HCT116 (cell line): ENCODE measurements around the gene AFTPH. TPM values are rescaled to one million over a fixed set of nuclear protein-coding genes. Genes with fewer than 3 reads are reported as not detected.

Experiments
- ATAC-seq: fragments of 200-7000 bp; cut with Tn5 transposase; 2 replicates; pipeline ENCODE4 v1.9.1; 2020; ENCODE audit warnings: mild to moderate bottlenecking, moderate library complexity
- BruUV-seq: library from RNA; stranded (reverse); fragments of 400-500 nt; replicated peaks from 2 replicates; lab custom pipeline; 2021; lab: Mats Ljungman, UMichigan
- CTCF ChIA-PET: fragments of 300-600 bp; sonication (Branson Sonifier 250); formaldehyde crosslinking; loops from one replicate; lab custom pipeline; 2021; ENCODE audit warnings: antibody characterized with exemption; lab: Charles Lee
- POLR2A ChIA-PET: fragments of 300-600, 350-600 bp; sonication (Branson Sonifier 250); formaldehyde crosslinking; loops from one replicate; lab custom pipeline; 2021; ENCODE audit warnings: antibody characterized with exemption; lab: Charles Lee
- RAD21 ChIA-PET, 2 experiments: fragments of 300-600 bp; sonication (Branson Sonifier 250); formaldehyde crosslinking; loops; one replicate each; lab custom pipeline; 2023; ENCODE audit warnings: low total read pairs in 2 of 2; ENCODE audit not compliant: uncharacterized antibody in 2 of 2, unreplicated experiment in 2 of 2, low non-redundant PET in 1 of 2; lab: Charles Lee
- DNase-seq: peaks from one replicate; pipeline ENCODE4 v3.0.0-alpha.2; 2010; ENCODE audit warnings: low read depth, low spot score
- H2AFZ ChIP-seq: fragments of 200-600 bp; shearing (Covaris generic), sonication (generic); 2 replicates; pipeline ENCODE4 v1.6.1; 2017; ENCODE audit warnings: low read depth, mixed run types, mixed read lengths, antibody characterized with exemption, low read length; ENCODE audit not compliant: poor library complexity, severe bottlenecking
- H3K27ac ChIP-seq: 2 replicates; pipeline ENCODE4 v1.5.1; 2012; ENCODE audit warnings: low read depth, low read length
- H3K27me3 ChIP-seq: fragments of 200-600 bp; sonication (generic); 2 replicates; pipeline ENCODE4 v1.6.1; 2016; ENCODE audit warnings: mixed run types, low read length, mixed read lengths; ENCODE audit not compliant: insufficient read depth
- H3K36me3 ChIP-seq, 2 experiments: fragments of 200-500 bp in 1 of 2; fragments of 200-600 bp in 1 of 2; sonication (Bioruptor generic) in 1 of 2; sonication (generic) in 1 of 2; 2 replicates each; pipeline versions ENCODE4 v1.5.1 to v1.6.1; 2014 to 2016; ENCODE audit warnings: low read length in 2 of 2, inconsistent platforms in 1 of 2, mixed read lengths in 1 of 2, mixed run types in 1 of 2; ENCODE audit not compliant: insufficient read depth in 2 of 2, control insufficient read depth in 1 of 2
- H3K4me1 ChIP-seq, 2 experiments: fragments of 200-600 bp in 1 of 2; sonication (generic) in 1 of 2; 2 replicates each; pipeline versions ENCODE4 v1.5.1 to v1.6.1; 2012 to 2017; ENCODE audit warnings: low read length in 2 of 2, inconsistent platforms in 1 of 2, mild to moderate bottlenecking in 1 of 2, mixed read lengths in 1 of 2, mixed run types in 1 of 2, moderate library complexity in 1 of 2; ENCODE audit not compliant: insufficient read depth in 2 of 2, control insufficient read depth in 1 of 2
- H3K4me2 ChIP-seq: fragments of 200-600 bp; sonication (generic); 2 replicates; pipeline ENCODE4 v1.6.1; 2017; ENCODE audit warnings: mixed run types, low read length, mixed read lengths
- H3K4me3 ChIP-seq, 2 experiments: fragments of 200-600 bp in 1 of 2; sonication (generic) in 1 of 2; replicated peaks in 1 of 2; 2 replicates each; pipeline ENCODE4 v1.5.1; 2011 to 2016; ENCODE audit warnings: low read length in 2 of 2, control low read depth in 1 of 2, low read depth in 1 of 2, mild to moderate bottlenecking in 1 of 2, mixed read lengths in 1 of 2, mixed run types in 1 of 2
- H3K79me2 ChIP-seq: fragments of 200-600 bp; sonication (generic); 2 replicates; pipeline ENCODE4 v1.6.1; 2017; ENCODE audit warnings: mild to moderate bottlenecking, mixed run types, low read length, moderate library complexity, mixed read lengths; ENCODE audit not compliant: insufficient read depth
- H3K9ac ChIP-seq: fragments of 200-600 bp; sonication (generic); 2 replicates; pipeline ENCODE4 v1.6.1; 2016; ENCODE audit warnings: low read length, mixed read lengths
- H3K9me2 ChIP-seq: fragments of 200-600 bp; sonication (generic), shearing (Covaris generic); 2 replicates; pipeline ENCODE4 v1.6.1; 2017; ENCODE audit warnings: mixed run types, mild to moderate bottlenecking, moderate library complexity; ENCODE audit not compliant: insufficient read depth
- H3K9me3 ChIP-seq, 2 experiments: fragments of 200-500 bp in 1 of 2; fragments of 200-600 bp in 1 of 2; sonication (Bioruptor generic) in 1 of 2; sonication (generic) in 1 of 2; 2 replicates each; pipeline ENCODE4 v1.6.1; 2014 to 2017; ENCODE audit warnings: low read length in 2 of 2, mixed read lengths in 2 of 2, inconsistent platforms in 1 of 2, low read depth in 1 of 2, mild to moderate bottlenecking in 1 of 2, mixed run types in 1 of 2, moderate library complexity in 1 of 2; ENCODE audit not compliant: control insufficient read depth in 1 of 2, insufficient read depth in 1 of 2
- H4K20me1 ChIP-seq: fragments of 200-600 bp; sonication (generic), shearing (Covaris generic); 2 replicates; pipeline ENCODE4 v1.6.1; 2017; ENCODE audit warnings: mixed run types, mild to moderate bottlenecking, moderate library complexity; ENCODE audit not compliant: insufficient read depth
- CTCF ChIP-seq, 3 experiments: fragments of 200-600 bp in 1 of 3; sonication (generic) in 1 of 3; IDR thresholded peaks in 2 of 3; conservative IDR thresholded peaks in 1 of 3; 2 replicates each; pipeline ENCODE4 v1.5.1; 2012 to 2017; ENCODE audit warnings: low read depth in 2 of 3, low read length in 2 of 3, antibody characterized with exemption in 1 of 3, borderline replicate concordance in 1 of 3, control low read depth in 1 of 3, mild to moderate bottlenecking in 1 of 3, mixed read lengths in 1 of 3, mixed run types in 1 of 3, moderate library complexity in 1 of 3; ENCODE audit not compliant: insufficient read depth in 1 of 3
- ELF1 ChIP-seq: IDR thresholded peaks from 2 replicates; pipeline ENCODE4 v1.6.1; 2012; ENCODE audit warnings: low read depth, borderline replicate concordance
- FOSL1 ChIP-seq: IDR thresholded peaks from 2 replicates; pipeline ENCODE4 v1.6.1; 2012; ENCODE audit warnings: low read depth
- MAX ChIP-seq: IDR thresholded peaks from 2 replicates; pipeline ENCODE4 v1.6.1; 2012
- POLR2AphosphoS5 ChIP-seq: IDR thresholded peaks from 2 replicates; pipeline ENCODE4 v1.6.1; 2011; ENCODE audit warnings: mild to moderate bottlenecking, low read depth, low read length, moderate library complexity
- RAD21 ChIP-seq: IDR thresholded peaks from 2 replicates; pipeline ENCODE4 v1.6.1; 2012; ENCODE audit warnings: low read depth, mild to moderate bottlenecking
- SIN3A ChIP-seq: IDR thresholded peaks from 2 replicates; pipeline ENCODE4 v1.6.1; 2012; ENCODE audit warnings: low read depth
- SRF ChIP-seq: IDR thresholded peaks from 2 replicates; pipeline ENCODE4 v1.6.1; 2012; ENCODE audit warnings: low read depth
- intact Hi-C: fragments of 100-400 bp; cut with micrococcal nuclease; formaldehyde crosslinking; loops from 2 replicates; pipeline ENCODE4 v1.10.0; 2022
- total RNA-seq: library from RNA; stranded (reverse); gene quantifications from one replicate; pipeline ENCODE4 v1.2.1, GENCODE V29; 2021; ENCODE audit not compliant: unreplicated experiment

AFTPH gene
- total RNA-seq, 1 experiment from 2014 or later: 23.6 TPM

- no peak overlapping the region for H3K4me2 ChIP-seq
- no peak overlapping the region for H3K9ac ChIP-seq
- ChIA-PET RAD21 (interaction anchor here in 1 of 2 experiments (1.0 kb wide), 1 partner anchor 256 kb away, joined by 4 read pairs; no protein-coding TSS in a partner anchor), CTCF (interaction anchor here (0.7 to 1.7 kb wide), 15 partner anchors 9 to 537 kb away, joined by 3 to 6 read pairs (median 4); partner anchors contain the start of gene AFTPH), POLR2A (no interaction called here)
- H3K4me3 ChIP-seq: no peak overlapping the region
- no peaks in the 10 kb centered on the region for H3K9me3 ChIP-seq
- H3K27ac ChIP-seq: no peak overlapping the region
- no peaks in the 10 kb centered on the region for H3K4me1 ChIP-seq
- TF ChIP-seq MAX (0 out of 2 replicates have a peak, but pooled peaks have one; percentile 22), SRF (no peak), POLR2AphosphoS5 (no peak), FOSL1 (no peak), RAD21 (peak; percentile 84), SIN3A (no peak), CTCF (IDR thresholded peaks at IDR 0.05 in 2 of 3, conservative IDR thresholded peaks at IDR 0.05 in 1 of 3; ENCODE audit: borderline replicate concordance in 1 of 3, insufficient read depth in 1 of 3, low read depth in 2 of 3, low read length in 2 of 3) (peak; percentile 56 to 73 (median 72); a peak in 5 of 6 replicates), ELF1 (no peak)
- no peaks in the 10 kb centered on the region for H3K79me2 ChIP-seq
- DNase-seq: peak; percentile 34
- H4K20me1 ChIP-seq: no peaks in the 10 kb centered on the region
- H2AFZ ChIP-seq: no peak overlapping the region
- BruUV-seq: no TSS peak
- H3K9me2 ChIP-seq: no peaks in the 10 kb centered on the region
- no peaks in the 10 kb centered on the region for H3K27me3 ChIP-seq
- peak; percentile 77 for ATAC-seq
- H3K36me3 ChIP-seq: peaks cover 0 to 13% of the 10 kb centered on the region in 2 experiments; a peak in 3 of 4 replicates
- intact Hi-C loops: loop anchor here (1.0 to 2.0 kb wide), 3 partner anchors 278 to 326 kb away; no protein-coding TSS in a partner anchor
These were observed 62.9 kb downstream of the AFTPH start for GRCh38 chr2:64586883-64587481.
